ENCODE data around the gene CLDN18.

The CLDN18 gene

DNA sequence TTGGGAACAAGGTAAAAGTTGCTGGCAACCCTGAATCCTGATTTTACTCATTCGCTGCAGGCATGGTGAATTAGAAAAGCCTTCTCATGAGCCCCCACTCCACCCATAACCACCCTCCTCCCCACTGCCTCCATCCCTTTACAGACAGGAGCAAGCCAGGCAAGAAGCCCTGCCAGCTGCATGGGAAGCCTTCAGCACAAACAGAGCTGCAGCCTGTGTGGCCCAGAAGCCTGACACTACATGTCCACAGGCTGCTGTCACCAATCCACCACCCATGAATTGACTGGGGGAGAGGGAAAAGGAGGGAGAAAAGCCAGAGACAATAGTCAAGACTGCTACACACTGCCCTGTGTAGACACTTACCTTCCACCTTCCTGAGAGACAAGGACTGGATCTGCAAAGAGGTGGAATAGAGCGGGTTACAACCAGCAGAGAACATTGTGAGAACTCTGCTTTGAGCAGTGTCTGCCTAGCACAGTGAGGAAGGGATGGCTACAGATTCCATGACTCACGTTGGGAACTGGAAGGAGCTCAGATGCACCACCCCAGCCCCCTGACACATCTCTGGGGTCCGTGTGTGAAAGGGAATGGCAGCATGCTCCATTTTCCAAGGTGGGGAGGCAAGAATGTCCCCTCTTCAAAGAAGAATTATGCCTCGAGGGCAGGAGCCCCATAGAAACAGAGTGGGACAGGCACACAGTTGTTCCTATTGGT, 71.6 kb downstream of the CLDN18 start:
- TF ChIP-seq, protein P1, sequence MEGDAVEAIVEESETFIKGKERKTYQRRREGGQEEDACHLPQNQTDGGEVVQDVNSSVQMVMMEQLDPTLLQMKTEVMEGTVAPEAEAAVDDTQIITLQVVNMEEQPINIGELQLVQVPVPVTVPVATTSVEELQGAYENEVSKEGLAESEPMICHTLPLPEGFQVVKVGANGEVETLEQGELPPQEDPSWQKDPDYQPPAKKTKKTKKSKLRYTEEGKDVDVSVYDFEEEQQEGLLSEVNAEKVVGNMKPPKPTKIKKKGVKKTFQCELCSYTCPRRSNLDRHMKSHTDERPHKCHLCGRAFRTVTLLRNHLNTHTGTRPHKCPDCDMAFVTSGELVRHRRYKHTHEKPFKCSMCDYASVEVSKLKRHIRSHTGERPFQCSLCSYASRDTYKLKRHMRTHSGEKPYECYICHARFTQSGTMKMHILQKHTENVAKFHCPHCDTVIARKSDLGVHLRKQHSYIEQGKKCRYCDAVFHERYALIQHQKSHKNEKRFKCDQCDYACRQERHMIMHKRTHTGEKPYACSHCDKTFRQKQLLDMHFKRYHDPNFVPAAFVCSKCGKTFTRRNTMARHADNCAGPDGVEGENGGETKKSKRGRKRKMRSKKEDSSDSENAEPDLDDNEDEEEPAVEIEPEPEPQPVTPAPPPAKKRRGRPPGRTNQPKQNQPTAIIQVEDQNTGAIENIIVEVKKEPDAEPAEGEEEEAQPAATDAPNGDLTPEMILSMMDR (IDR thresholded peaks at IDR 0.05; ENCODE audit: borderline replicate concordance, insufficient read depth, low read depth, low read length) = no peak
- no peak overlapping the region for H3K4me3 ChIP-seq (ENCODE audit: low read depth, low read length)

DNA sequence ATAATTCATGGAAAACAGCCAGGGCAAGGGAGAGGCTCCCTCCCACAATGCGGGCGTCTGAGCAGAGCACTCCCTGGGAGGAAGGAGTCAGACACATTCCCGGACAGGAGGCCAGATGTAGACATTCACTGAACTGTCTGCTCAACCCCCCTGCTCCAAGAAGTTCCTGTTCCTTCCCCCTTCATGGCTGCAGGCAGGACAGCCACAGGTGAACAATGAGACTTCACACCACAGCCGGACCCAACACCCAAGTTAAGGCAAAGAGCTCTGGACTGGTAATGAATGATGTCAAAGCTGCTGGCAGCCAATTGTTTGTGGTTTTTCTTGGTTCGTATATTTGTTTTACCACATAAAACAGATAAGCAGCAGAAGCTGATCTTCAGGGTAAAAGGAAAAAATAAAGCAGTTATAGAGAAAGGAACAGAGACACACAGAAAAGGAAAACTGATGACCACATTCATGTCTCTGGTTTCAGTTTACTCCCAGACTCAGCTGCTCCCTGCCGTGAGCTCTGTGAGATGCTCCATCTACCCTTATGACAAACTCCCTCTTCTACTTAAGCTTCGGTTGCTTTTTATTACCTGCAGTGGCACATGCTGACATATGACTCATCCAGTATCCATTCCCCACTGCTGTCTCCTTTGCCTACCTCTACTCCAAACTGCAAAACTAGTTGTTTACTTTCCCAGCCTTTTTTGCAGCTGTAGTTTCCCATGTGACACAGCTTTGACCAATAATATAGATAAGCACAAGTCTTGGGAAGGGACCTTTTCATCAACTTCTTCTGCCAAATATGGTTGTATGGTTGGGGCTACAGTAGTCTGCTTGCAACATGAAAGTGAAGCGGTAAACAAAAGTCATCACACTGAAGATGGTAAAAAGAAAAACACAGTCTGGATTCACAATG, 72.4 kb downstream of the CLDN18 start:
- H3K4me3 ChIP-seq (ENCODE audit: low read depth, low read length) = no peak overlapping the region
- TF ChIP-seq, protein P1 (IDR thresholded peaks at IDR 0.05; ENCODE audit: borderline replicate concordance, insufficient read depth, low read depth, low read length) = no peak

DNA sequence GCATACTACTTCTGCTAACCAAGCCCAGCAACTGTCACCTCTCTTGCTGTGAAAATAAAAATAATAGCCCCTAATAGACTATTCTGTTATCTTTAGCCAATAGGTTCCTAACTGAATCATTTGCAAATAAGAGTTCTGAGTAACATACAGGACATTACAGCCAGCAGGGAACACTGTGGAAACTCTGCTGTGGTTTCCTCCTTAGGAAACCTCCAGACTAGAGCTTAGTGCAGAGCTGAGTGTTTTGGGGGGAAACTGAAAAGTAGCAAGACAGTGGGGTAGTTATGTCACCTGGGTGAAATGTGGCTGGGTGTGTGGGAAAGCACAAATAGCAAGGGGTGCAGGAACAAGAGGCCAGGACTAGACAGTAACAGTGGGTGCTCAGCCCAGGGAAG, 73.0 kb downstream of the CLDN18 start:
- TF ChIP-seq, protein P1 (IDR thresholded peaks at IDR 0.05; ENCODE audit: borderline replicate concordance, insufficient read depth, low read depth, low read length) = no peak
- no peak overlapping the region for H3K4me3 ChIP-seq (ENCODE audit: low read depth, low read length)

Measured in GM12875 (cell line).